Thoracic aorta (tissue), 2 donors: ENCODE results near the gene PPIB. TPM values are rescaled to one million over a fixed set of nuclear protein-coding genes. Genes with fewer than 3 reads are reported as not detected.

ENCODE experiments used
- ATAC-seq: fragments of 150-250 bp; one replicate; pipeline ENCODE4 v1.8.0; 2017; ENCODE audit warnings: low read depth; ENCODE audit not compliant: insufficient number of reproducible peaks, low FRiP score
- DNase-seq: peaks from one replicate; pipeline ENCODE4 v3.0.0-alpha.2; 2020; ENCODE audit warnings: low spot score
- H3K27ac ChIP-seq, 2 donors: fragments of 200-600 bp; sonication (generic); 1 replicate in 1 of 2; 2 replicates in 1 of 2; pipeline ENCODE4 v1.5.1; 2016; ENCODE audit warnings: mild to moderate bottlenecking in 2 of 2, moderate library complexity in 2 of 2
- H3K27me3 ChIP-seq: fragments of 200-600 bp; sonication (generic); replicated peaks from 2 replicates; pipeline ENCODE4 v1.6.0; 2016; ENCODE audit warnings: mild to moderate bottlenecking; ENCODE audit not compliant: insufficient read depth
- H3K36me3 ChIP-seq: fragments of 200-600 bp; sonication (generic); one replicate; pipeline ENCODE4 v1.5.1; 2016
- H3K4me1 ChIP-seq, 2 donors: fragments of 200-600 bp; sonication (generic); 1 replicate in 1 of 2; 2 replicates in 1 of 2; pipeline versions ENCODE4 v1.5.1 to v1.6.0; 2016; ENCODE audit warnings: low read depth in 2 of 2, mild to moderate bottlenecking in 1 of 2; ENCODE audit not compliant: control insufficient read depth in 1 of 2
- H3K4me3 ChIP-seq: fragments of 200-600 bp; sonication (generic); 2 replicates; pipeline ENCODE4 v1.5.1; 2016; ENCODE audit warnings: mild to moderate bottlenecking
- H3K9me3 ChIP-seq: fragments of 200-600 bp; sonication (generic); 2 replicates; pipeline ENCODE4 v1.5.1; 2016
- total RNA-seq, 2 donors: library from RNA; depleted of rRNA; stranded (reverse); fragments of >200 nt; gene quantifications; one replicate each; pipeline versions ENCODE4 v1.1.0 to v1.2.3, GENCODE V29; 2016
- TF ChIP-seq, protein P1 (sequence below): fragments of 200-600 bp; sonication (generic); IDR thresholded peaks from one replicate; pipeline ENCODE4 v1.5.1; 2019; ENCODE audit warnings: antibody characterized with exemption

The PPIB gene
- total RNA-seq, 2 donors from 2014 or later: 288 to 331 TPM

DNA sequence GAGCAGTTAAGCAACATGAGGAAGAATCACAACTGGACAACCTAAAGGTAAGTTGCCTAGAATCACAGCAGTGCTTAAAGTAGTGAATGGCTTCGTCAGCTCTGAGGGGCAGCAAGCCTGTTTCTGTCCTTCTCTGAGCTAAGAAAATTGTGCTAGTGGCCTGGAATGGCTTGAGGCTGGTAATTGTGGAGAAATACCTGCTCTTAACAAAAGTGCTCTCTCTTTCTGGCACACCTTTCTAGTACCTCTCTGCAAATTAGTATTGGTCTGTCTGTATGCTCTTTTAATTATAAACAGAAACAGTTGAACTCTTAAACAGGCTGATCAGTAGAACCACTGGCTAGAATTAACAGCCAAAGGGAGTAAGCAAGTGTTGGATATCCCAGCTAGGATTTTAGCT, 55.5 kb downstream of the PPIB start:
- no peak for DNase-seq
- Histone ChIP-seq H3K9me3 (no peaks in the 10 kb centered on the region), H3K27me3 (no peaks in the 10 kb centered on the region), H3K4me3 (no peak overlapping the region), H3K4me1 (peaks cover 0 to 18% of the 10 kb centered on the region in 2 donors), H3K27ac (no peak overlapping the region), H3K36me3 (no peaks in the 10 kb centered on the region)
- ATAC-seq: no peak
- TF ChIP-seq, protein P1, sequence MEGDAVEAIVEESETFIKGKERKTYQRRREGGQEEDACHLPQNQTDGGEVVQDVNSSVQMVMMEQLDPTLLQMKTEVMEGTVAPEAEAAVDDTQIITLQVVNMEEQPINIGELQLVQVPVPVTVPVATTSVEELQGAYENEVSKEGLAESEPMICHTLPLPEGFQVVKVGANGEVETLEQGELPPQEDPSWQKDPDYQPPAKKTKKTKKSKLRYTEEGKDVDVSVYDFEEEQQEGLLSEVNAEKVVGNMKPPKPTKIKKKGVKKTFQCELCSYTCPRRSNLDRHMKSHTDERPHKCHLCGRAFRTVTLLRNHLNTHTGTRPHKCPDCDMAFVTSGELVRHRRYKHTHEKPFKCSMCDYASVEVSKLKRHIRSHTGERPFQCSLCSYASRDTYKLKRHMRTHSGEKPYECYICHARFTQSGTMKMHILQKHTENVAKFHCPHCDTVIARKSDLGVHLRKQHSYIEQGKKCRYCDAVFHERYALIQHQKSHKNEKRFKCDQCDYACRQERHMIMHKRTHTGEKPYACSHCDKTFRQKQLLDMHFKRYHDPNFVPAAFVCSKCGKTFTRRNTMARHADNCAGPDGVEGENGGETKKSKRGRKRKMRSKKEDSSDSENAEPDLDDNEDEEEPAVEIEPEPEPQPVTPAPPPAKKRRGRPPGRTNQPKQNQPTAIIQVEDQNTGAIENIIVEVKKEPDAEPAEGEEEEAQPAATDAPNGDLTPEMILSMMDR: no peak

Other genes with a start within 250 kb of the PPIB start
- 10 to 100 TPM in 1 of 2 donors, 1 to 10 TPM in 1; 6.1 to 10.6 TPM for gene DAPK2, start 116.5 kb downstream of the PPIB start, total RNA-seq
- 10 to 100 TPM; 16.9 to 24.4 TPM for gene CIAO2A, start 69.2 kb downstream of the PPIB start, total RNA-seq
- gene SNX1, start 67.0 kb downstream of the PPIB start, total RNA-seq: 100 to 1,000 TPM in 1 of 2 donors, 10 to 100 TPM in 1; 47.2 to 104 TPM
- gene SNX22, start 11.3 kb downstream of the PPIB start, total RNA-seq: under 1 TPM; 0.27 to 0.28 TPM
- gene CSNK1G1, start 193.2 kb upstream of the PPIB start, total RNA-seq: 10 to 100 TPM in 1 of 2 donors, 1 to 10 TPM in 1; 9.3 to 11.8 TPM
- gene PCLAF, start 218.4 kb upstream of the PPIB start, total RNA-seq: not detected
- gene TRIP4, start 224.8 kb upstream of the PPIB start, total RNA-seq: 10 to 100 TPM; 11.5 to 29.9 TPM